ENCODE data around the gene LRR1.

- TF ChIP-seq POLR2AphosphoS5 (IDR thresholded peaks at IDR 0.05; ENCODE audit: borderline replicate concordance, low read depth, low read length) (no peak), EZH2 (IDR thresholded peaks at IDR 0.05) (no peak)
Measured at GRCh38 chr14:49607583-49607982, 8.8 kb downstream of the LRR1 start.

Data from SK-N-MC (cell line).